Raji (cell line): Measurements from ENCODE around the gene CPHXL2.

Experiments
- POLR2A ChIP-seq: IDR thresholded peaks from 2 replicates; pipeline ENCODE4 v1.6.1; 2011; ENCODE audit warnings: low read depth, low read length, control low read depth; ENCODE audit not compliant: insufficient read depth

The CPHXL2 gene

DNA sequence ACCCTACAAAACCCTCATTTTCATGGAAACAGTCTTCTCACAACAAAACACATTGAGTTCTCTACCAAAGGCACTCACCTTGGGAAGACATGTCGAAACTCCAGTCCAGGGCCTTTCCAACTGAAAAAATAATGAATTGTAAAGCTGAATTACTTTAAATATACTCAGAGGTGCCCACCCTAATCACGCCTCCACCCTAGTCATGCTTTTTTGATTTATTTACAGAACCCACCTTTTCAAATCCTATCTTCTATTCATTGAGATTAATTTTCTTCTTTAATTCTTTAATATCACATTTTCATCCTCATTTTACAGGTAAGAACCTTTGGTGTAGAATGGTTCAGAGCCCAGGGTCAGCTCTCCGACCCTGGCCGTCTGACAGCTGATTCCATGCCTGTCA lies at the start of gene CPHXL2:
CPHXL2 (minus strand) TSS at position 101 of the 400 bp plus-strand sequence; CDS start at position 91, 10 bp downstream.
- no peak for TF ChIP-seq POLR2A

DNA sequence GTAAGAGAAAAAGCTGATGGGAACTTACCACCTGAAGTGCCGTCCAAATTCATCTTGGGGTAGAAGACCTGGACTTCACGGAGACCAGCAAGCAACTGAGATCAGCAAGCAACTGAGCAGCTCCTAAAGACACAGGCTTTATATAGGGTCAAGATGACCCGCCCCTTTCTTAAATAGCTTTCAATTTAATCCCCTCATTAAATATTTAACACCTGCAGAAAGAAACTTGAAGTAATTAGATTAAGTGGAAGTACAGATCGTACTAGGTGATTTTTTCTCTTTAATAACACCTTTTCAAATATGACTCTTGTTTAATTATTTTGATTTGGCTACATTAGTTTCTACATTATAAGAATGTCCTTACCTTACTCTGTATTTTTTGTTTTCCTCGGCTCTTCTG lies 49.6 kb upstream of the CPHXL2 start, which contains the start of gene CPHXL:
CPHXL (minus strand) TSS at position 101 of the 400 bp plus-strand sequence; CDS start at position 53, 48 bp downstream.
- TF ChIP-seq POLR2A, result no peak

DNA sequence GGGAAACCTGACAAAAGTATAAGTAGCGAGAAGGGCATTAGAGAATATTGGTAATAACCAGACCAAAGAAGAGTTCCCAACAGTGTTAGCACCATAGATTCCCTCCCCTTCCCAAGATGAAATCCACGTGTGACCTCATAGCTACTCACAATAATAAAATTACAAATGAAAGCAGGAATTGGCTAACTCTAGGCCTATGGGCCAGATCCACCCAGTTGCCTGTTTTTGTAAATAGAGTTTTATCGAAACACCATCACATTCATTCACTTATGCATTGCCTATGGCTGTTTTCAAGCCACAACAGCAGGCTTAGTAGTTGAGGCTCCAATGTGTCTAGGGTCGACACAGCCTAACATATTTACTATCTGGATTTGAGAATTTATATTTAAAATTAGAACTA lies 41.6 kb upstream of the CPHXL2 start:
- no peak for TF ChIP-seq POLR2A

- TF ChIP-seq POLR2A, result no peak
Measured at GRCh38 chr16:75714661-75715060, 37.9 kb upstream of the CPHXL2 start.

DNA sequence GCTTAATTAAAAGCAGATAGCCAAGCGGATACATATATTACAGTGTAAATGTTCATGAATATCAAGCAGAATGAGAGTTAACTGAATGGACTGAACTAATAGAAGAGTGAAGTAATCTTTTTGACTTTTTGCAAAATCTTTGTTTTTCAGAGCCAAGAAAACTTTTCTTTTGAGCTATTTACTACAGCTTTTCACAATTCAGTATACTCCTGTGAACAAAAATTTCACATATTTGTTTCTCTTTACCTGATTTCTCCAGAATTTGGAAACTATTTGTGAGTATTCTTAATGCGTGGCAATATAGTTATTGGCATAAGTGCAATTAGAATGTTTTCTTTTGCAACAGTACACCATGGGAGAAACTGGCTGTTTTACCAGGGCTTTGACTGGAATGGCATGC lies 33.5 kb upstream of the CPHXL2 start:
- TF ChIP-seq POLR2A, result no peak

- TF ChIP-seq POLR2A, result no peak
Measured at GRCh38 chr16:75703306-75703705, 26.5 kb upstream of the CPHXL2 start.

DNA sequence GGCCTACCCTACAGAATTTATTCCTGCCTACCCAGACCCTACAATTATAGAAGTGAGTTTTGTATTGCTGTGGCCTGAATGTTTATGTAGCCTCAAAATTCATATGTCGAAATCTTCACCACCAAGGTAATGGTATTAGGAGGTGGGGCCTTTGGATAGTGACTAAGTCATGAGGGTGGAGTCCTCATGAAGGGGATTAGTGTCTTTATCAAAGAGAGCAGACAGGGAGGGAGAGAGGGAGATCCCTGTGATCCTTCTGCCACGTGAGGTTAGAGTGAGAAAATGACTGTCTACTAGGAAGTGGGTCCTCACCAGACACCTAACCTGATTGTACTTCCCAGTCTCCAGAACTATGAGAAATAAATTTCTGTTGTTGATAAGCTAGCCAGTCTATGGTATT lies 25.4 kb upstream of the CPHXL2 start:
- TF ChIP-seq POLR2A, result no peak

DNA sequence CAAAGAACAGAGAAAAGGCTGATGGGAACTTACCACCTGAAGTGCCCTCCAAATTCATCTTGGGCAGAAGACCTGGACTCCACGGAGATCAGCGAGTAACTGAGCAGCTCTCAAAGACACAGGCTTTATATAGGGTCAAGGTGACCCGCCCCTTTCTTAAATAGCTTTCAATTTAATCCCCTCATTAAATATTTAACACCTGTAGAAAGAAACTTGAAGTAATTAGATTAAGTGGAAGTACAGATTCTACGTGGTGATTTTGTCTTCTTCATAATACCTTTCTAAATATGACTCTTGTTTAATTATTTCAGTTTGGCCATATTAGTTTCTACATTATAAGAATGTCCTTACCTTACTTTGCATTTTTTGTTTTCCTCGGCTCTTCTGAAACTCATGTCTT lies 24.6 kb upstream of the CPHXL2 start, which contains the start of gene DUXB:
DUXB (minus strand) TSS at position 101 of the 400 bp plus-strand sequence; CDS start at position 58, 43 bp downstream.
- TF ChIP-seq POLR2A, result no peak

DNA sequence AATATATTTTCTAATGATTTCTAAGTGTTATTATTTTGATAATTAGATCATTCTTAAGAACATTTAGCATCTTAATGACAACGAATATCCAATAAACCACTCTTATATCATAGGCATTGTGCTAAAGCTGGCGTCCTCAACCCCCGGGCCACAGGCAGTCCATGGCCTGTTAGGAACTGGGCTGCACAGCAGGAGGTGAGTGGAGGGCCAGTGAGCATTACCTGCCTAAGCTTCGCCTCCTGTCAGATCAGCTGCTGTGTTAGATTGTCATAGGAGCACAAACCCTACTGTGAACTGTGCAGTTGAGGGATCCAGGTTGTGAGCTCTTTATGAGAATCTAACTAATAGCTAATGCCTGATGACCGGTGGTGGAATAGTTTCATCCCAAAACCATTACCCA lies 20.8 kb upstream of the CPHXL2 start:
- TF ChIP-seq POLR2A, result no peak

GRCh38 chr16:75695708-75696107 lies 18.9 kb upstream of the CPHXL2 start:
- TF ChIP-seq POLR2A, result no peak

DNA sequence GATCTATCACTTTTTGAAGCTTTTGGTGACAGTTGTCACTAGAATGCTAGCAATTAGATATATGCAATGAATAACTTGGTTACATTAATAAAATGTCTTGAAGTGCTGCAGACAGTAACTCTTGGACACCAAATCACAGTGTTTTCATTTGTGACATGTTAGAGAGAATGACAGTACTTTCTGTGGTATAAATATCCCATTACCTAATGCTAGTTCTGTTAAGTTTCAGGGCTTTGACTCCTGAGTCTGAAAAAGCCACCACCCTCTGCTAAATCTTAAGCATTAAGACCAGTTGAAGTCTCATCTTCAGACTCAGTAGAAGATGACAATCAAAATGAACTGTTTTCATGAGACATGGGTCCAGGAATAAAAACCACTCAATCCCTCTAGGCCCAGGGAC lies 10.6 kb upstream of the CPHXL2 start:
- no peak for TF ChIP-seq POLR2A

DNA sequence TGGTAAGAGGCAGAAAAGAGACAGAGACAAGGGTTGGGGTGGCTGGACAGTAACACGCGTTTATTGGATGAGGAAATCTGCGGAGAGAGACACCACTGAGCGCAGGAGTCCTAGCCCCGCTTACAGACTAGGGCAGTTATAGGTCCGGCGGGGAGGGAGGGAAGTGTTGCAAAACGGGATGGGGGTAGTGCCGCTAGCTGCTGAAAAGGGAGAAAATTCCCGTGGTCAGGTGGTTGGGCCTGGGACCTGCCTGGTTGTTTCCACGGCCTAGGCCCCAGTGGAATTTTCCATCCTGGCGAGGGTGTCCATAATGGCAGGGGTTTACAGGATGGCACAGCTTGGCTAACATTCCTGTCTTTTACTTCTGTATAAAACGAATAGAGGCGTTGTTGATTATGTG lies 5.5 kb upstream of the CPHXL2 start:
- no peak for TF ChIP-seq POLR2A

DNA sequence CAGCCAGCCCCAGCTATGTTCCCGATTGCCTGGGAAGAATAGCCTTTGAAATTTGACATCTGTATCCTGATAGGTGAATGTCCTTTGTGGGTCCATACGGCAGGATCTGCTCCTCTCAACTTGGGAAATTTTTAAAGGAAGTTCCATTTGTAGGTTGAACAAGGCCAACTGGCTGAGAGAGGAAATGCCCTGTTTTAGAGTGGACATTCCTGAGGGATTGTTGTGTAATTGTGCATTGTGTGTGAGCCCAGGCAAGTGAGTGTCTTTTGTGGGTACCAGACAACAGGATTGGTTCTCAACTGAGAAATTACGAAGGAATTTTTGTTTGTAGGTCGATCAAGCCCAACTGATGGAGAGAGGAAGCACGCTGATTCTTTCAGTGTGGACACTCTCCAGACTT lies 2.6 kb upstream of the CPHXL2 start:
- TF ChIP-seq POLR2A, result no peak

GRCh38 chr16:75667503-75667902 lies 9.3 kb downstream of the CPHXL2 start:
- TF ChIP-seq POLR2A, result no peak

GRCh38 chr16:75660726-75661302 lies 16.0 kb downstream of the CPHXL2 start:
- no peak for TF ChIP-seq POLR2A

GRCh38 chr16:75660321-75660720 lies 16.5 kb downstream of the CPHXL2 start:
- TF ChIP-seq POLR2A, result no peak

- no peak for TF ChIP-seq POLR2A
Measured at GRCh38 chr16:75658175-75658574, 18.6 kb downstream of the CPHXL2 start.
